Chondrocyte (in vitro differentiated cells): Measurements from ENCODE around the gene EDARADD. TPM values are rescaled to one million over a fixed set of nuclear protein-coding genes. Genes with fewer than 3 reads are reported as not detected.
"Not testable (repeated sequence)": the region's sequence is repeated elsewhere in the genome, so short reads cannot be mapped to it uniquely, and the experiment has no call there.

Source experiments
- DNase-seq: peaks from one replicate; pipeline ENCODE4 v3.0.0; 2021; ENCODE audit warnings: mixed read lengths, low spot score
- H3K27ac Mint-ChIP-seq: one replicate; pipeline ENCODE4 v1.8.0; 2021; ENCODE audit warnings: mild to moderate bottlenecking, moderate library complexity, mixed read lengths; ENCODE audit not compliant: unreplicated experiment
- H3K27me3 Mint-ChIP-seq: 2 replicates; pipeline ENCODE4 v1.8.0; 2021; ENCODE audit warnings: low read depth, mixed read lengths
- H3K36me3 Mint-ChIP-seq: 2 replicates; pipeline ENCODE4 v1.8.0; 2021; ENCODE audit warnings: low read depth, mixed read lengths
- H3K4me1 Mint-ChIP-seq: 2 replicates; pipeline ENCODE4 v1.8.0; 2021; ENCODE audit warnings: low read depth, mild to moderate bottlenecking, mixed read lengths
- H3K4me3 Mint-ChIP-seq: one replicate; pipeline ENCODE4 v1.8.0; 2021; ENCODE audit warnings: mild to moderate bottlenecking, moderate library complexity, mixed read lengths; ENCODE audit not compliant: unreplicated experiment
- H3K9me3 Mint-ChIP-seq: 2 replicates; pipeline ENCODE4 v1.8.0; 2021; ENCODE audit warnings: low read depth, mixed read lengths
- total RNA-seq: library from RNA; stranded (reverse); gene quantifications from 3 replicates; pipeline ENCODE4 v1.2.1, GENCODE V29; 2021
- TF ChIP-seq, protein P1 (sequence below): fragments of 200-600 bp; sonication (generic); IDR thresholded peaks from 2 replicates; pipeline ENCODE4 v1.5.0; 2021; ENCODE audit warnings: antibody characterized with exemption, mild to moderate bottlenecking, moderate library complexity

EDARADD gene
- total RNA-seq, 1 donor from 2014 or later, result 0.40 TPM

DNA sequence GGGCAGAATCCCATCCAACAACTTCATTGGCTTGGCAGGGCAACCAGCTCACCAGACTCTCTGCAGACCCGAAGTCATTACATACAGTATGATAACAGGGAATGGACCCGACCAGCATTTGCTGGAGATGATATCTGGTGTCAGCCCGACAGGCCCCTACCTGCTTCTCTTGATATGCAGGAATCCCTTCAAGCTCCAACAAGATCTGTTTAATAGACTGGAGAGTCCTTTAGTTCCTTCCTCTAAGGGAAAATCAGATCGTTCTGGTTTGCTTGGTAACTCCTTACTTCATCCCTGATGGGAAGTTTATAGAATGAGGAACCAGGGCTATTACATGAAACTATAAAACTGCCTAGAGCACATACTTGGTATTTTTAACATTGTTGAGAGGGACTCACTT, 61.2 kb downstream of the EDARADD start:
- Mint-ChIP-seq H3K27me3 (no peaks in the 10 kb centered on the region), H3K9me3 (peaks cover 2% of the 10 kb centered on the region), H3K27ac (no peak overlapping the region), H3K4me3 (no peak overlapping the region), H3K4me1 (peaks cover 5% of the 10 kb centered on the region), H3K36me3 (no peaks in the 10 kb centered on the region)
- TF ChIP-seq, protein P1, sequence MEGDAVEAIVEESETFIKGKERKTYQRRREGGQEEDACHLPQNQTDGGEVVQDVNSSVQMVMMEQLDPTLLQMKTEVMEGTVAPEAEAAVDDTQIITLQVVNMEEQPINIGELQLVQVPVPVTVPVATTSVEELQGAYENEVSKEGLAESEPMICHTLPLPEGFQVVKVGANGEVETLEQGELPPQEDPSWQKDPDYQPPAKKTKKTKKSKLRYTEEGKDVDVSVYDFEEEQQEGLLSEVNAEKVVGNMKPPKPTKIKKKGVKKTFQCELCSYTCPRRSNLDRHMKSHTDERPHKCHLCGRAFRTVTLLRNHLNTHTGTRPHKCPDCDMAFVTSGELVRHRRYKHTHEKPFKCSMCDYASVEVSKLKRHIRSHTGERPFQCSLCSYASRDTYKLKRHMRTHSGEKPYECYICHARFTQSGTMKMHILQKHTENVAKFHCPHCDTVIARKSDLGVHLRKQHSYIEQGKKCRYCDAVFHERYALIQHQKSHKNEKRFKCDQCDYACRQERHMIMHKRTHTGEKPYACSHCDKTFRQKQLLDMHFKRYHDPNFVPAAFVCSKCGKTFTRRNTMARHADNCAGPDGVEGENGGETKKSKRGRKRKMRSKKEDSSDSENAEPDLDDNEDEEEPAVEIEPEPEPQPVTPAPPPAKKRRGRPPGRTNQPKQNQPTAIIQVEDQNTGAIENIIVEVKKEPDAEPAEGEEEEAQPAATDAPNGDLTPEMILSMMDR, result no peak
- no peak for DNase-seq

DNA sequence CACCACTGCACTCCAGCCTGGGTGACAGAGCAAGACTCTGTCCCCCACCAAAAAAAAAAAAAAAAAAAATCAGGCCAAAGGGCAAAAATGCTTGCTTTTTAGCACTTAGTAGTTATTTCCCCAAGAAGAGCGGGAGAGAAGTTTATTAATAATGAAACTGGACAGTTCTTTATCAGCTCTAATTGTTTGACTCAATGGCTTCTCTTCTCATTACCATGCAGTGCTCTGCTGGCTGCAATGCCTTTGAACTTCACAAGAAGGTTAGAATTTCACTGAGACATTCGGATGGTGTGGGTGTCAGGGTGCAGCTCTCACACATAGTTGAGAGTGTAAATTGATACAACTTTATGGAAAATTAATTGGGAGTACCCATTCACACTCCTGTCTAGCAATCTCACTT, 63.7 kb downstream of the EDARADD start:
- TF ChIP-seq, protein P1, result no peak
- no peak overlapping the region for H3K27ac Mint-ChIP-seq
- peaks cover 5% of the 10 kb centered on the region for H3K4me1 Mint-ChIP-seq

DNA sequence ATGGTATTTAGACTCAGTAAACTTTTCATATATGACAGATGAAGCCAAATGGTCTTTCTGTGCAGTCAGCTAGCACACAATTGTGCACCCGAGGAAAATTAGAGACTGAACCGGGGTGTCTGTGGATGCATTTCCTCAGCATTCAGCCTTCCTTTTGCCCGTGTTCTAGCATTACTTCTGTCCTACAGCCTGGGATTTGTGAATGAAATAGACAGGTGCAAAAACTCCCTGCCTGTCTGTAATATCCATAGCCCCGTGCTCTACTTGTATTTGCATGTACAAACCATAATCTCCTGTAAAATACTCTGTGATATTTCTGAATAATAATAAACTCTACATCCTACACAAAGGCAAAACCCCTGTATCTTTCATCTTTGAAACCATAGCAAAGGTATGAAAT, 64.9 kb downstream of the EDARADD start:
- Mint-ChIP-seq H3K9me3 (peaks cover 2% of the 10 kb centered on the region), H3K4me1 (peaks cover 5% of the 10 kb centered on the region), H3K27me3 (peaks cover 8% of the 10 kb centered on the region), H3K36me3 (no peaks in the 10 kb centered on the region), H3K4me3 (no peak overlapping the region), H3K27ac (no peak overlapping the region)
- DNase-seq, result no peak
- TF ChIP-seq, protein P1, result no peak

More for the DNA sequence above, 63.7 kb downstream of the EDARADD start:
- no peak for DNase-seq
- no peak overlapping the region for H3K4me3 Mint-ChIP-seq
- H3K9me3 Mint-ChIP-seq, result peaks cover 2% of the 10 kb centered on the region
- H3K27me3 Mint-ChIP-seq, result peaks cover 8% of the 10 kb centered on the region
- H3K36me3 Mint-ChIP-seq, result no peaks in the 10 kb centered on the region

DNA sequence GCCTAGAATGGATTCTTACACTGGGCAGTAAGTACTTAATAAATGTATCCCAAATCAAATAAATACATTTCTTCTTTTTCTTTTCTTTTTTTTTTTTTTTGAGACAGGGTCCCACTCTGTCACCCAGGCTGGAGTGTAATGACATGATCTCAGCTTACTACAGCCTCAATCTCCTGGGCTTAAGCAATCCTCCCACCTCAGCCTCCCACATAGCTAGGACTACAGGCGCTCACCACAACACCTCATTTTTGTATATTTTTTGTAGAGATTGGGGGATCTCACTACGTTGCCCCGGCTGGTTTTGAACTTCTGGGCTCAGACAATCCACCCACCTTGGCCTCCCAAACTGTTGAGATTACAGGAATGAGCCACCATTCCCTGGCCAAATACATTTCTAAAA, 66.0 kb downstream of the EDARADD start:
- peaks cover 2% of the 10 kb centered on the region for H3K9me3 Mint-ChIP-seq
- peaks cover 5% of the 10 kb centered on the region for H3K4me1 Mint-ChIP-seq
- TF ChIP-seq, protein P1, result no peak
- peaks cover 12% of the 10 kb centered on the region for H3K27me3 Mint-ChIP-seq
- peaks cover 2% of the 10 kb centered on the region for H3K36me3 Mint-ChIP-seq
- no peak overlapping the region for H3K27ac Mint-ChIP-seq
- DNase-seq, result no peak
- H3K4me3 Mint-ChIP-seq, result no peak overlapping the region

DNA sequence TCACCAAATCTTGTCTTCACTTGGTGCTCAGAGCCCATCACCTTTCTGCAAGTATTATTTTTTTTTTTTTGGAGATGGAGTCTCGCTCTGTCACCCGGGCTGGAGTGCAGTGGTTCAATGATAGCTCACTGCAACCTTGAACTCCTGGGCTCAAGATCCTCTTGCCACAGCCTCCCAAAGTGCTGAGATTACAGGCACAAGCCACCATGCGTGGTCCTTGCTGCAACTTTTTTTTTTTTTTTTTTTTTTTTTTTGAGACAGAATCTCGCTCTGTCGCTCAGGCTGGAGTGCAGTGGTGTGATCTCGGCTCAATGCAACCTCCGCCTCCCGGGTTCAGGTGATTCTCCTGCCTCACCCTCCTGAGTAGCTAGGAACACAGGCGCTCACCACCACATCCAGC, 70.1 kb downstream of the EDARADD start:
- DNase-seq, H3K4me3 Mint-ChIP-seq, H3K9me3 Mint-ChIP-seq, H3K36me3 Mint-ChIP-seq, H3K4me1 Mint-ChIP-seq, H3K27ac Mint-ChIP-seq: not testable (repeated sequence)
- peaks cover 21% of the 10 kb centered on the region for H3K27me3 Mint-ChIP-seq

DNA sequence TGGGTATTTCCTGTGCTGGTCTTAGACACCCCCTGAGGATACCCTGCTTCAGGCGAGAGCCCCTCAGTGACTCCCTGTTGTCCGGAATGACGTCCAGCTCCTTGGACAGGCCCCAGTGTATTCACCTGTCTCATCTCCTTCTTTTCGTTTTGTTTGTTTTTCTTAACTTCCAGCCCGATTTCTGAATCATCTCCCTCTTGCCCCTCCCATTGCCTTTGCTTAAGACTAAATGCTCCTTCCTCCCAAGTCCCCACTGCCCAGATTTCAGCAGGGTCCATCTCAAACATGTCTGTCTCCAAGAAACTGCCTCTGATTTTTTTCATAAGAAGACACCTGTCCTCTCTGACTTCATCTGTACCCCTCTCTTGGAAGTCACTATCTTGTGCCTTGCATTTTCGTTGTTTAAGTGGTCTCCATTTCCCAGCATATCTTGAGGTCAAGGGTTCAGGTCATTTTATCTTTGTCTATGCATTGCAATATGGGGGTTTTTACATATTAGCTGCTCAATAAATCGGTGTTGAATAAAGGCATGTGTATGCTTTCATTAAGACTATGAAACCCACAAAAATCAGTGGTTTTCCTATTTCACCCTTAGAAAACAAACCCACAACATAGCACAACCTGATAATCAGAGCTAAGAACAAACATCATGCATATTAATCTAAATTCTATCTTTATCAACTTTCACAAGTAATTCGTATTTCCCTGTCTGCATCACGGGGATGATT, 71.3 kb downstream of the EDARADD start:
- peaks cover 7% of the 10 kb centered on the region for H3K4me1 Mint-ChIP-seq
- no peak for DNase-seq
- no peaks in the 10 kb centered on the region for H3K9me3 Mint-ChIP-seq
- H3K27ac Mint-ChIP-seq, result no peak overlapping the region
- peaks cover 2% of the 10 kb centered on the region for H3K36me3 Mint-ChIP-seq
- H3K27me3 Mint-ChIP-seq, result peaks cover 21% of the 10 kb centered on the region
- no peak overlapping the region for H3K4me3 Mint-ChIP-seq
- TF ChIP-seq, protein P1, result no peak
